H1 (cell line): Measurements from ENCODE around the gene GTF2IRD1. TPM values are rescaled to one million over a fixed set of nuclear protein-coding genes. Genes with fewer than 3 reads are reported as not detected.

Experiments used
- ASH2L ChIP-seq: fragments of 200-600, 300-600 bp; sonication (generic); IDR thresholded peaks from one replicate; pipeline ENCODE4 v1.7.1; 2017; ENCODE audit warnings: low read length
- BCL11A ChIP-seq, 2 experiments: IDR thresholded peaks; one replicate each; pipeline ENCODE4 v1.6.1; 2011; ENCODE audit warnings: low read depth in 2 of 2, low read length in 2 of 2, mild to moderate bottlenecking in 2 of 2
- FOSL1 ChIP-seq: IDR thresholded peaks from 2 replicates; pipeline ENCODE4 v1.6.1; 2011; ENCODE audit warnings: mild to moderate bottlenecking, low read depth, low read length, moderate library complexity; ENCODE audit not compliant: insufficient read depth
- GABPA ChIP-seq: IDR thresholded peaks from 2 replicates; pipeline ENCODE4 v1.6.1; 2011; ENCODE audit warnings: mild to moderate bottlenecking, low read length, moderate library complexity, borderline replicate concordance; ENCODE audit not compliant: insufficient read depth
- POLR2A ChIP-seq, 2 experiments: IDR thresholded peaks; 1 replicate in 1 of 2; 2 replicates in 1 of 2; pipeline ENCODE4 v1.6.1; 2011; ENCODE audit warnings: low read depth in 2 of 2, low read length in 2 of 2, mild to moderate bottlenecking in 2 of 2; ENCODE audit errors: control extremely low read depth in 1 of 2
- POU5F1 ChIP-seq: IDR thresholded peaks from 2 replicates; pipeline ENCODE4 v1.6.1; 2011; ENCODE audit warnings: low read depth, mild to moderate bottlenecking, low read length, moderate library complexity
- SIX5 ChIP-seq: IDR thresholded peaks from 2 replicates; pipeline ENCODE4 v1.6.1; 2011; ENCODE audit warnings: mild to moderate bottlenecking, low read depth, low read length
- polyA plus RNA-seq, 7 experiments: library from polyadenylated mRNA; depleted of rRNA in 3 of 7; stranded (reverse) in 5 of 7; unstranded in 2 of 7; fragments of >200 nt in 5 of 7; fragments of 200-250 nt in 2 of 7; gene quantifications; 1 replicate in 5 of 7; 2 replicates in 1 of 7; 4 replicates in 1 of 7; pipeline versions ENCODE4 v1.2.1 to v1.2.3, GENCODE V29; 2011 to 2013; ENCODE audit warnings: missing spikeins in 2 of 7, mixed read lengths in 2 of 7
- total RNA-seq: library from RNA; stranded (reverse); fragmentation: NEBNext Ultra II Directional; extraction: Animal tissue kit (Norgen Biotek cat#: 25700); gene quantifications from 2 replicates; pipeline ENCODE4 v1.2.1, GENCODE V29; 2021

Gene GTF2IRD1
- total and polyA plus RNA-seq, 2 of the 8 experiments (the other 6 are each of a cell fraction or from before 2014, with no cell fraction given): 27.4 to 45.4 TPM

DNA sequence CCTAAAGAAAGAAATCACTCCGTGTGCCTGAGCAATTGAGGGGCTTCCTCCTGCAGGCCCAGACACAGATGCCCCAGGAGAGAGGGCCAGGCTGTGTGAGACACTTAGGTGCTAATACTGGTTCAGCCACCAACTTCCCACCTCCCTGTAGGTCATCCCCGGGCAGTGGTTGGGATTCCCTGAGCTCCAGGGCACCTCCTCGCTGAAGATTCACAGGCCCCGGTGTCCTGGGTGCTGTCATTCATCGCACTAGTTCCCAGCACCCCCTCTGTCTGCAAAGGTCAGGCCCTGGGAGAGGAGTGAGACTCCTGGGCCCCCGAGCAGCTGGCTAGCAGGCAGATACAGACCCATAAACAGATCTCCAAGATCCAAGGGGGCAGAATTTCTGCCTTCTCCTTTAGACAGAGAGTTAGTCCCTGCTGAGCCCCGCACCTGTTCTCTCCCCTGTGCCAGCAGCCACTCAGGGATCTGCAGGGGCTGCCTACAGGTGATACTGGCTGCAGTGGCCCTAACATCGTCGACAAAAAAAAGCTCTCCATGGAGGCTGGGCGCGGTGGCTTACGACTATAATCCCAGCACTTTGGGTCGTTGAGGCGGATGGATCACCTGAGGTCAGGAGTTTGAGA, 165.6 kb downstream of the GTF2IRD1 start (continued):
- TF ChIP-seq POLR2A (IDR thresholded peaks at IDR 0.05; ENCODE audit: control extremely low read depth in 1 of 2, low read depth in 2 of 2, low read length in 2 of 2): no peak
- no peak for TF ChIP-seq GABPA
- no peak for TF ChIP-seq POU5F1
- TF ChIP-seq FOSL1: no peak
- TF ChIP-seq SIX5: no peak
- TF ChIP-seq ASH2L: no peak
- TF ChIP-seq BCL11A (IDR thresholded peaks at IDR 0.05; ENCODE audit: low read depth in 2 of 2, low read length in 2 of 2): no peak
